SK-N-DZ (cell line): ENCODE measurements around the gene ABCC11.
A peak's percentile ranks its signal among the peaks of the same experiment; 100 is the strongest.

Experiments
- DNase-seq: peaks from one replicate; pipeline ENCODE4 v3.0.0-alpha.2; 2015; ENCODE audit warnings: low spot score

ABCC11 gene

GRCh38 chr16:48164907-48165715 is 82.2 kb downstream of the ABCC11 start:
- peak; percentile 62 for DNase-seq

- DNase-seq, result no peak
Observed at GRCh38 chr16:48162839-48163410, 84.4 kb downstream of the ABCC11 start.

GRCh38 chr16:48161906-48162305 is 85.4 kb downstream of the ABCC11 start:
- no peak for DNase-seq

- DNase-seq, result no peak
Observed at GRCh38 chr16:48160575-48160974, 86.8 kb downstream of the ABCC11 start.

GRCh38 chr16:48158296-48158695 is 89.0 kb downstream of the ABCC11 start:
- no peak for DNase-seq

GRCh38 chr16:48157794-48158193 is 89.5 kb downstream of the ABCC11 start:
- DNase-seq, result no peak

GRCh38 chr16:48157302-48157701 is 90.0 kb downstream of the ABCC11 start:
- no peak for DNase-seq

- peak; percentile 62 for DNase-seq
Observed at GRCh38 chr16:48156790-48157209, 90.5 kb downstream of the ABCC11 start.

GRCh38 chr16:48155926-48156789 is 91.2 kb downstream of the ABCC11 start, which contains the start of gene ABCC12:
Gene ABCC12 (minus strand): TSS chr16:48155993. CDS start chr16:48146424, 9,569 bp downstream.
- no peak for DNase-seq

GRCh38 chr16:48153774-48154173 is 93.6 kb downstream of the ABCC11 start:
- DNase-seq, result no peak

GRCh38 chr16:48152226-48152625 is 95.1 kb downstream of the ABCC11 start:
- DNase-seq, result no peak

- DNase-seq, result no peak
Observed at GRCh38 chr16:48150707-48151106, 96.6 kb downstream of the ABCC11 start.

GRCh38 chr16:48146710-48147109 is 100.6 kb downstream of the ABCC11 start:
- DNase-seq, result no peak

GRCh38 chr16:48146131-48146530 is 101.2 kb downstream of the ABCC11 start:
- DNase-seq, result no peak

- no peak for DNase-seq
Observed at GRCh38 chr16:48143812-48144368, 103.4 kb downstream of the ABCC11 start.

- no peak for DNase-seq
Observed at GRCh38 chr16:48140821-48141220, 106.5 kb downstream of the ABCC11 start.

GRCh38 chr16:48139517-48139916 is 107.8 kb downstream of the ABCC11 start:
- DNase-seq, result no peak

- no peak for DNase-seq
Observed at GRCh38 chr16:48138543-48138942, 108.8 kb downstream of the ABCC11 start.

- DNase-seq, result no peak
Observed at GRCh38 chr16:48137822-48138221, 109.5 kb downstream of the ABCC11 start.

GRCh38 chr16:48136547-48137360 is 110.6 kb downstream of the ABCC11 start:
- no peak for DNase-seq
